Measurements from ENCODE around the gene ATPAF1.
"Not testable (repeated sequence)": the region's sequence is repeated elsewhere in the genome, so short reads cannot be mapped to it uniquely, and the experiment has no call there.

Gene ATPAF1

GRCh38 chr1:46681333-46682034 is 13.3 kb upstream of the ATPAF1 start:
- no peak for DNase-seq (ENCODE audit: low spot score)

DNA sequence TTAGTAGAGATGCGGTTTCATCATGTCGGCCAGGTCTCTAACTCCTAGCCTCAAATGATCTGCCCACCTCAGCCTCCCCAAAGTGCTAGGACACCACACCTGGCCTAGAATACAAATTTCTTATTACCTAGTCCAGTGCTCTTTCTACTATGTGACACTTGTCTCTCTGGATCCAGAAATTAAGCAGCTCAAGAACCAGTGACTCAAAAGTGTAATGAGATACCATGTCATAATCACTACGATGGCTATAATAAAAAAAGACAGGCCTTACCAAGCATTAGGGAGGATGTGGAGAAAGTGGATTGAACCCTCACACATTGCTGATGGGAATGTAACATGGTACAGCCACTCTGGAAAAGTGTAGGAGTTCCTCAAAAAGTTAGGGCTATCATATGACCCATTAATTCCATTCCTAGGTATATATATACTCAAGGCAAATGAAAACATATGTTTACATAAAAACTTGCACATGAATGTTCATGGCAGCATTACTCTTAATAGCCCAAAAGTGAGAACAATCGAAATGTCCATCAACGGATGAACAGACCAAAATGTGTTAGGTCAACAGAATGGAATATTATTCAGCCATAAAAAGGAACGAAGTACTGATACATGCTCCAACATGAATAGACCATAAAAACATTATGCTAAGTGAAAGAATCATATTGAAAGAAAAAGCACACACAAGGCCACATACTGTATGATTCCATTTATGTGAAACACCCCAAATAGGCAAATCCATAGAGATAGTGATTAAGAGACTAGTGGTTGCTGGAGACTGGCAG is 11.8 kb upstream of the ATPAF1 start:
- DNase-seq (ENCODE audit: low spot score): no peak

GRCh38 chr1:46677339-46677738 is 9.2 kb upstream of the ATPAF1 start:
- DNase-seq (ENCODE audit: low spot score): no peak

- no peak for DNase-seq (ENCODE audit: low spot score)
Observed at GRCh38 chr1:46676531-46676930, 8.4 kb upstream of the ATPAF1 start.

DNA sequence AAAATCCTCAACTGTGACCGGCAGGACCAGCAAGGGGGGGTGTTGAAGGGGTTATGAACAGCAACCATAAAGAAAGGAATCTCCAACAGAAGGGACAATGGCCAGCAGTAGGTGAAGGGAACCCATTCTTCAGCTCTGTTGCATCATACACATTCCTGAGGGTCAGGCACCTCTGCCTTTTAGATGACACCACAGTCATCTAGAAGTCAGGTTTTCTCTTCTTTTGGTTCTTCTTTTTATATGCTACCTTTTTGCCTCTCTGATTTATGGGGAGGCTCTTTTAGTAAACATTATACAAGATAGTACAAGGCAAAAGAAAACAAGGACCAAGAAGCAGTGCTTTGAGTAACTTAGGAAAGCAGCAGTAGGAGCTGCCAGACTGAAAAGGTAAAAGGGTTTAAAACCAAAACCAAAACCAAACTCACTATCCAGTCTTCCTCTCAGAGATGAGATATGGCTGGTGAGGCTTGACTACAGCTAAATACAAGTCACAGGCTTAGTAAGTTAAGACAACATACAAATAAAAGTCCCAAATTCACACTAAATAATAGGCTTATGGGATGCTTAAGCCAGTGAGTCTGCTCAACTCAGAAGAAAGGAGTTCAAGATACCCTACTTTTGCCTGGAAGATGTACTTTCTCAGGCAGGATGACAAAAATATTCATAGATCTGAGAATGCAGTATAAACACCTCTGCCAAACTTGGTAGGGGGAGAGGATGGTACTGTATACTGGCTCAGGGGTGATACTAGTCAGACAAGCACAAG is 7.6 kb upstream of the ATPAF1 start:
- DNase-seq (ENCODE audit: low spot score): no peak

- DNase-seq (ENCODE audit: low spot score): no peak
Observed at GRCh38 chr1:46673749-46674182, 5.6 kb upstream of the ATPAF1 start.

DNA sequence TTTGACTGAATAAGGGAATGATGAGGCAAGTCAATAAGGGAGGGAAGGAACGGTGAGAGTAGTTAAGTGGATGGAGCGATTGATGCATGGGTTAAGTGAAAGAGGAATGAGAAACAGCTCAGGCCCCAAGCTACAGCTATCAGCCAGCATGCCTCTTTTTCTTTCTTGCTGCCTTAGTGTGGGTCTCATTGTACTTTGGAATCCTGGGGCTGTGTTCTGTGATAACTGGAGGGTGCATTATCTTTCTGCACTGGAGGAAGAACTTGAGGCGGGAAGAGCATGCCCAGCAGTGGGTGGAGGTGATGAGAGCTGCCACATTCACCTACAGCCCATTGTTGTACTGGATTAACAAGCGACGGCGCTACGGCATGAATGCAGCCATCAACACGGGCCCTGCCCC is 4.5 kb upstream of the ATPAF1 start:
- DNase-seq (ENCODE audit: low spot score): no peak

DNA sequence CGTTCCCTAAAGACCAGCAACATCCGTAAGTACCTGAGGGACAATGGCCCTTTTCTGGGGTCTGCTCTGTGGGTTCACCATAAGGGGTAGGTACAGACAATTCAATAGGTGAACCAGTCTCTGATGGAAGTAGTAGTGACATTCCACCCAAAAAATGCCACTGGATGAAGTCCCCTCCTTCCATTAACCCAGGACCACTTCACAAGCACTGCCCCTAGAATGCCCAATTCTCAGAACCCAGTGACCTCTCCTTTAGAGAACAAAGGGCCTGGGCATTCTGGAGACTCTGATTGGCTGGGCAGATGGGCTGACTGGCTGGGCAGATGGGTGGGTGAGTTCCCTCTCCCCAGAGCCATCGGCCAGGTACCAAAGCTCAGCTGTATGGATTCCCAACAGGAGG is 3.4 kb upstream of the ATPAF1 start, which contains the start of gene TEX38:
TEX38 (plus strand) TSS at position 301 of the 400 bp plus-strand sequence; CDS start at position 382, 81 bp downstream.
- no peak for DNase-seq (ENCODE audit: low spot score)

- no peak for DNase-seq (ENCODE audit: low spot score)
Observed at GRCh38 chr1:46670134-46670533, 2.0 kb upstream of the ATPAF1 start.

- DNase-seq (ENCODE audit: low spot score): no peak
Observed at GRCh38 chr1:46665983-46666382, 2.2 kb downstream of the ATPAF1 start.

- not testable (repeated sequence) for DNase-seq (ENCODE audit: low spot score)
Observed at GRCh38 chr1:46662919-46663318, 5.2 kb downstream of the ATPAF1 start.

DNA sequence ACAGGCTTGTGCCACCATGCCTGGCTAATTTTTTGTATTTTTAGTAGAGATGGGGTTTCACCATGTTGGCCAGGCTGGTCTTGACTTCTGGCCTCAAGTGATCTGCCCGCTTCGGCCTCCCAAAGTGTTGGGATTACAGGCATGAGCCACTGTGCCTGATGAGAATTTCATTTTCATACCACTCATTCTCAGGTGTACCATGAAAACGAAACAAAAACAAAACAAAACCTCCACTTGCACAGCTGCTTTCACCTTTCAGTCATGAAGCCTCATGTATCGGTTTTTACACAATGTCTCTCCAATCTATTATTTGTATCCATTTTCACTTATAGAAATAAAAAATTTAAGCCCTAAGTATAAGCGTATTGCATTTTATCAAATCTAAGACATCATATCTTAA is 8.0 kb downstream of the ATPAF1 start:
- not testable (repeated sequence) for DNase-seq (ENCODE audit: low spot score)

DNA sequence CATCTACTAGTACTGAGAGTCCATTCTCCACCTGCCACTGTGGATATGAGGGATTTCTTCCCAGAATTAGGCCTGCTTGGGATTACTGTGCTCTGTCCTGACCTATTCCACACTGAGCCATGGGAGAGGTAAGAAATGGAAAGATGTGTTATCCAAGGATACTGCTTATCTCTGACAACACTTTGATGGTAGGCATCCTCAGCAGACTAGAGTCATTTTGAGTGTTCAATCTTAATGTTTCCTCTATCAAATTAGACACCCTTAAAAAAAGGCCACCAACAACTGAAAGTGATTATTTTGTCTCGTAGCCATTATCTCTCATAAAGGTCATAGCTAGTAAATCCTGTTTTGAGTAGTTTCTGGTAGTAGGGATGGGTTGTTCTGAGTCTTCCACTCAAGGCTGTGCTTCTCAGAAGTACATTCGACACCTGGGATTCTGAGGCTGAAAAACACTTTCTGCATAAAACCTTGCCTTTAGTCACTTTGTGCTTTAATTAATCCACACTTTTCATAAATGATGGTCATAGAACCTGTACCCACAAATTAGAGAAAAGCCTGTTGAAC is 8.8 kb downstream of the ATPAF1 start:
- no peak for DNase-seq (ENCODE audit: low spot score)

DNA sequence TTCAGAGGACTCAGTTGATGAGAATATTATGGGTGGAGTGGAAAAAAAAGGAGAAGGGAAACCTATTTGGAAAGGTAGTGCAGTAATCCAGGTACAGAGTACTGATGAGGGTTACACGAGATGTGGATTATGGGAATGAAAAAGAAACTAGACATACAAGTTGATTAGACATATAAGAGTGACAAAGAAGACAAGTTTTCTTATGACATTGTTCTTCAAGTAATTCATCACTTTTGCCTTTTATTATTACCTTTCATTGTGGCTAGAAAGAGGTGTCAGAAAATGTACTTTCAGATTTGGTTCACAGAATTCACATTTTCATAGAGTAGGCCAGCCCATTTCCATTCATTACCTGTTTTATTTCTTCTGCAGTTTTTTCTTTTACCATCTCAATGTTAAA is 10.4 kb downstream of the ATPAF1 start:
- no peak for DNase-seq (ENCODE audit: low spot score)

- no peak for DNase-seq (ENCODE audit: low spot score)
Observed at GRCh38 chr1:46656643-46657042, 11.5 kb downstream of the ATPAF1 start.

DNA sequence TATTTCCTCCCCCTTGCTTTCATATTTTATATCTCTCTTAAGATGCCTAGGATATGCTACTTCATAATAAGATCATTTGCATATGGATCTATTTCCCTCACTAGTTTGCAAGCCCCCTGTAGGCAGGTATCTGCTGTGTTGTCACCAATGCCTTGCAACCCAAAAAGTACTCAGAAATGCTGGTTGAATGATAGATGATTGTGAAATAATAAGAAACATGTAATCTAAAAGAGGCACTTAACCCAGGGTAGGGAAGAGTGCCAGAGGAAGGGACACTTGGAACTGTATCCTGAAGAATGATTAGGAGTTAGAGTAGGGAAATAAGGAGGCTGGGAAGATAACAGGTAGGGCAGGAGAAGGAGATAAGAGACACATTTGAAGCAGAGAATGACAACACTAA is 12.3 kb downstream of the ATPAF1 start:
- DNase-seq (ENCODE audit: low spot score): no peak

- not testable (repeated sequence) for DNase-seq (ENCODE audit: low spot score)
Observed at GRCh38 chr1:46654698-46655097, 13.5 kb downstream of the ATPAF1 start.

DNA sequence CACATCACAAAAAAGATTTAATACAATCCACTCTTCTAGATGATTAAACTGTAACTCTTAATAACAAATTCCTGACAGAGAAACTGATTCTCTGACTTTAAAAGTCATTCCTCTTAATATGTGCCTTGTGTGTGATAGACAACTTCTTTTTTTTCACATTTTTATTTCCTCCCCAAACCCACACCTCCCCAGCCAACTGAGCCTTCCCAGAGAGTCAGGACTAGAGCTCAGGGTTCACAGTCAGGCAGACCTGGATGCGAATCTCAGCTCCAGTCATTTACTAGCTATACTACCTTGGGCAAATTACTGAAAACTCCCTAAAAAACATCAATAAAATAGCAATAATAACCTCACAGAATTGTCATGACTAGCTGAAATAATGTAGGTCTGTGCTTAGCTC is 14.2 kb downstream of the ATPAF1 start:
- no peak for DNase-seq (ENCODE audit: low spot score)

- no peak for DNase-seq (ENCODE audit: low spot score)
Observed at GRCh38 chr1:46653405-46653958, 14.7 kb downstream of the ATPAF1 start.

GRCh38 chr1:46652321-46653100 is 15.7 kb downstream of the ATPAF1 start:
- no peak for DNase-seq (ENCODE audit: low spot score)

- DNase-seq (ENCODE audit: low spot score): not testable (repeated sequence)
Observed at GRCh38 chr1:46651152-46651551, 17.0 kb downstream of the ATPAF1 start.

Measured in kidney capillary endothelial cell (primary cell).